Measurements from ENCODE around the gene NDRG4.

The NDRG4 gene

GRCh38 chr16:58510097-58510775 is 10.3 kb downstream of the NDRG4 start:
- DNase-seq = no peak

DNA sequence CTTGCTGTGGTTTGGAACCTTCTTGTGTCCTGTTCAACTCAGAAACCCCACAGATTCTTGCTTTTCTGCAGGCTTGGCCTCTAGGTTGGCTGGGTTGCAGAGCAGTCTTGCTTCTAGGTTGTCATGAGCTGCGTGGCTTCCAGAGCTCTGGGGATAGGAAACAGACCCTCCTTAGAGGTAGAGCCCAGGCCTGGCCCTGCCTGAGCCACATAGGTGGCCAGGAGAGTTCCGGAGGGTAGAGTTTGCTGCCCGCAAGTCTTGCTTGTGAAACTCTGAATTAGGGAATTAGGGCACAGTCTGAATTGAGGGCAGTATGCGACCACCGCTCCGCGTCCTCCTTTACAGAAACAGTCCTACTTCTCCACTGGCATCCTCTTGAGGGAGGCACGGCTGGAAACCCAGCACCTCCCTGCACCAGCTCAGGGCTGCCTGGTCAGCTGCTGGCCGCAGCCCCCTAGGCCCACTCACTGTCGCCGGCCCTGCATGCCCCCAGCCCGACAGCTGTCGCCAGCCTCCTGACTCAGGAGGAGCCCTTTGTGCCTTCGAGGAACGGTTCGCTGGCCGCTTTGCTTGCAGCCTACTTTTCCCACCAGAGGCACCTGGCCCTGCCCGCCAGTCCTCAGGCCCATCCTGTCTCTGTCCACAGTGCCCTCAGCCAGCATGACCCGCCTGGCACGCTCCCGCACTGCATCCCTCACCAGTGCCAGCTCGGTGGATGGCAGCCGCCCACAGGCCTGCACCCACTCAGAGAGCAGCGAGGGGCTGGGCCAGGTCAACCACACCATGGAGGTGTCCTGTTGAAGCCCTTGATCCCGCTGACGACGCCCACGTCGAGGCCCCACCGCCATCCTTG is 11.1 kb downstream of the NDRG4 start:
- no peak for DNase-seq

GRCh38 chr16:58511933-58512815 is 12.2 kb downstream of the NDRG4 start:
- DNase-seq = peak; percentile 63

DNA sequence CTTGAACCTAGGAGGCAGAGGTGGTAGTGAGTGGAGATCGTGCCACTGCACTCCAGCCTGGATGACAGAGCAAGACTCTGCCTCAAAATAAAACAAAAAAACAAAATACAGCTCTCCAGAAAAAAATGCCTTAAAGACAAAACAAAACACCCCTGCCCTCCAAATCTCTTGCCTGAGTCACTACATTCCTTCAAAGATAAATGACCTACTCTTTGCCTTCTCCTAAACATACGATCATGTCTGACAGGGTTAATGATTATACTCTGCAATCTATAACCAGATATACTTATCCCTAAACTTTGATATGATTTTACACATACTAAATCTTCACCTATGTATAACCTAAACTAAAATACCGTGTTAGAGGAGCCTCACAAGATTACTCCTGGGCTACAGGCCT is 13.9 kb downstream of the NDRG4 start:
- no peak for DNase-seq

- DNase-seq = peak; percentile 83
These were observed 15.4 kb downstream of the NDRG4 start, which contains the start of gene SETD6 for GRCh38 chr16:58515125-58515870. SETD6 (plus strand) TSS chr16:58515517; CDS start chr16:58515538, 21 bp downstream.

GRCh38 chr16:58515871-58516767 is 16.2 kb downstream of the NDRG4 start:
- DNase-seq = no peak

DNA sequence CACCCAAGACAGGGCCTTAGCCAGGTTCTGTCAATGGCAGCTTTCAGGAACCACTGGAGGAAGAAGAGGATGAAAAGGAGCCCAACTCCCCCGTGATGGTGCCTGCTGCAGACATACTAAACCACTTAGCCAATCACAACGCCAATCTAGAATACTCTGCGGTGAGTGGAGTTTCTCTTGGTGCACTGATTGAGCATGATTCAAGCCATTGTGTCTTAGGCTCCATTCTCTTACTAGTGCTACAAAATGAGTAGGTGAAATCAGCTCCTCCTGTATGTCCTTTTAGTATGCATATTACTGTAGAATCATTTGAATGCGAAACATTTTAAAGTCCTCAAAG is 16.8 kb downstream of the NDRG4 start:
- no peak for DNase-seq

- DNase-seq = no peak
These were observed 18.4 kb downstream of the NDRG4 start for GRCh38 chr16:58518083-58518979.

- DNase-seq = no peak
These were observed 19.0 kb downstream of the NDRG4 start for GRCh38 chr16:58518980-58519368.

DNA sequence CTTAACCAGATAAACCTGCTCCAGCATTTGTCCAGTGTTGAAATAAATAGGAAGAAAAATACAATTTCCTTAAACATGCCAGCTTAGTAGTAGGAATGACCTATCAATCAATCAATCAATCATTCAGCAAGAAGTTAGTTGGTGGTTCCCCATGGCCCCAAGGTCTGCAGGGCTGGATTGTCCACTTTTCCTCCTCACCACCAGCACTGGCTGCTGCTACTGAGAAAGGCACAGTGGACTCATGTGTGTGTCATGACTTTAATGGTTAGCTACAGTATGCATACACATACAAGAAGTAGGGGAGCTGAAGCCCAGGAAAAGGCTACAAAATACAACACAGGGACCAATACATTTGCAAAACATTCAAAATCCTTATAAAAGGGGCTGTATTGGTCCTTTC is 19.8 kb downstream of the NDRG4 start:
- DNase-seq = no peak

GRCh38 chr16:58530179-58530578 is 30.2 kb downstream of the NDRG4 start:
- DNase-seq = no peak

- DNase-seq = no peak
These were observed 32.5 kb downstream of the NDRG4 start for GRCh38 chr16:58532414-58532813.

DNA sequence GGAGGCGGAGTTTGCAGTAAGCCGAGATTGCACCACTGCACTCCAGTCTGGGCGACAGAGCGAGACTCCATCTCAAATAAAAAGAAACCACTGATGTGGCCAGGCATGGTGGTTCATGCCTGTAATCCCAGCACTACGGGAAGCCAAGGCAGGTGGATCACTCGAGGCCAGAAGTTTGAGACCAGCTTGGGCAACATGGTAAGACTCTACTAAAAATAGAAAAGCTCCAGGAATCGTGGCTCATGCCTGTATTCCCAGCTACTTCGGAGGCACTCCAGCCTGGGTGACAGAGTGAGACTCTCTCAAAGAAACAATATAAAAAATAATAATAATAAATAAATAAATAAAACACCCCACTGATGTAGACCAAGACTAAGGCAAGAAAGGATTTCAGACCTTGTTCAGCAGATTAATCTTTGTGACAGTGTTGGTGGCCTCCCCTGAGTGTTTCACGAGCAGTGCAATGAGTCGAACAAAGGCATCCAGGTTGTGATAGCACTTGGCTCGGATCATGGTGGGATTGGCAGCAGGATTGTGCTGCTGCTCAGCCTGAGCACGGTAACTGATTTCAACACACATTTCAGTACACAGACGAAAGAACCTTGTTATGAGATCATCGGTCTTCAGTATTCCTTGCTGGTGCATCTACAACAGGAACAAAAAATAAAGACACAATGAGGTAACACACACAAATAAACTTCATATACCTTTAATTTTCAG is 34.0 kb downstream of the NDRG4 start:
- DNase-seq = no peak

DNA sequence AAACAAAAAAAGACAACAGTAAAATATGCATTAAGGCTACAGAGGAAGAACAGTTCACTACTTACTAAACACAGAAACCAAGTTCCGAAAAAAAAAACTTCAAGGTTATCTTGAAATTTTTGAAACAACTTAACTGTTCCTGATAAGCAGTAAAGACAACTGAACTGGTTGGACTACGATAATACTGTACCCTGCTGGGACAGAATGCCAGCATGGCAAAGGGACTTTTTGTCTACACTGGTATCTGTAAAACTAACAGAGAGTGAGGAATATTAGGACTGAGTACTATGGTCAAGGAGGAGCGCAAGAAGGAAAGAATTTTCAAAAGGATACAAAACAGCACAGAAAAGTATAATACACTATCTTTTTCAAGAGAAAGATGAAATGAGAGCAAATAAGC is 35.2 kb downstream of the NDRG4 start:
- DNase-seq = no peak

- no peak for DNase-seq
These were observed 36.3 kb downstream of the NDRG4 start for GRCh38 chr16:58536278-58536677.

- DNase-seq = no peak
These were observed 37.4 kb downstream of the NDRG4 start for GRCh38 chr16:58537124-58537906.

- no peak for DNase-seq
These were observed 41.8 kb downstream of the NDRG4 start for GRCh38 chr16:58541711-58542110.

DNA sequence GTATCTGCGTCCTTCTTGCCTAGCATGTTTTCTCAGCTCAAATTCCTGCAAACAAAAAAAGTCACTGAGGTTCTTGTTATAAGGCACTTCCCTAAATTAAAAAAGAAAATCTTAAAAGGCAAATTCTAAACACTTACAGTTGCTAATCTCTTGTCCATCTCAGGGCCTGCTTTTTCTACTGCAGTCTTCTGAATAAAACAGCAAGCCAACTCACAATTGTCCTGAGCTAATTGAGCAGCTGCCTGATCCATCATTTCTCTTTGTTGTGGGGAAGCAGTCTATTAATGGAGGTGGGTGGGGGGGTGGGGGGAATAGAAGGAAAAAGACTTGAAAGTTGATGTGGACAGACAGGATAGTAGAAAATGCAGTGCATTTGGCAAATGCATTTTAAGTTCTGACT is 42.3 kb downstream of the NDRG4 start:
- DNase-seq = no peak

DNA sequence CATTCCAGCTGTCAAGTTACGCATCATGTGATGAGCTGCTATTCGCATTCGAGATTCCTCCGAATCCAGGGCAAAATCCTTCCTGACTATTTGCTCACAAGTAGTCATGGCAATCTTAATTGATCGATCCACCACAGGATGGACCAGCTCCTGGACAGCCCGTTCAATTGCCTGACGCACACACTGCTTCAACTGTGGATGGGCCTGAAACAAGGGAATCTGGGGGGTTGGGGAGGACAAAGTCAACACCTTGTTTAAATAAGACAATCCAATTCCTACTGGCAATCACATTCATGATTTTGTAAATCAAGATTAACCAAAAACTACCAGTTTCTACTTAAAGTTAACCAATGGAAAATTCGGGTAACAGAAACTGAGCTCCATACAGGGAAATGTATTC is 43.7 kb downstream of the NDRG4 start:
- DNase-seq = no peak

Measured in fibroblast of skin of scalp (primary cell).